Mesodermal cell (in vitro differentiated cells): Measurements from ENCODE around the gene DNAAF9.

Experiments
- H3K27ac ChIP-seq: 2 replicates; pipeline ENCODE4 v1.7.0; 2013; ENCODE audit warnings: mild to moderate bottlenecking, low read depth, low read length, moderate library complexity; ENCODE audit not compliant: severe bottlenecking
- H3K36me3 ChIP-seq: 2 replicates; pipeline ENCODE4 v1.7.1; 2013; ENCODE audit warnings: mild to moderate bottlenecking, low read length, moderate library complexity; ENCODE audit not compliant: control insufficient read depth, insufficient read depth
- H3K4me1 ChIP-seq: one replicate; pipeline ENCODE4 v1.7.1; 2013; ENCODE audit warnings: mild to moderate bottlenecking, low read length; ENCODE audit not compliant: insufficient read depth, control insufficient read depth, poor library complexity, severe bottlenecking
- H3K4me3 ChIP-seq: 2 replicates; pipeline ENCODE4 v1.7.0; 2013; ENCODE audit warnings: low read length, control low read depth, mild to moderate bottlenecking; ENCODE audit not compliant: insufficient read depth, poor library complexity, severe bottlenecking; ENCODE audit errors: extremely low read depth
- H3K9me3 ChIP-seq: 2 replicates; pipeline ENCODE4 v1.7.1; 2013; ENCODE audit warnings: mild to moderate bottlenecking, low read length, moderate library complexity; ENCODE audit not compliant: control insufficient read depth
- WGBS, 2 experiments: methylation state at CpG; one replicate each; pipeline ENCODE4 v1.1.5; 2013; ENCODE audit warnings: missing lambda C conversion rate in 2 of 2; ENCODE audit not compliant: insufficient coverage in 2 of 2; 5-methylcytosine and 5-hydroxymethylcytosine counted together

DNAAF9 gene

DNA sequence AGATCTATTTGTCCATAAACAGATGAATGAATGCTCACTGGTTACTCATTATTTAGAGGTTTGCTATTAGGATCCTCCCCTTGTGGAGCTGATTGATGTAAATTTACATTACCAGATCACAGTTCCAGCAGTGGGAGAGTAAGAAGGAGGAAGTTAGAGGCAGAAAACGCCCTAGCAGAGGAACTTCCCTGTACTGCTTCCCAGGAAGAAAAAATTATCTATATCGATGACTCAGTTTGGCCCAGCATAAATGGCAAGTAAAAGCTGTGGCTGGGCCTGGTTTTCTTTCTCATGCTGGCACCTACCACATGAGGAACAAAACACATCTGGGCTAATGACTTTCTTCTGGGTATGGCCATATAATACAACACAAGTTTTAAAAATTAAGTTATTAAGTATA, 35.7 kb downstream of the DNAAF9 start:
- H3K4me3 ChIP-seq: no peak overlapping the region
- 100% methylated on average over 2 of the region's 2 CpGs; no CpG with 5 or more reads in 1 of the 2 experiments for WGBS, 2 experiments
- H3K4me1 ChIP-seq: no peaks in the 10 kb centered on the region
- H3K9me3 ChIP-seq: no peaks in the 10 kb centered on the region
- H3K27ac ChIP-seq: no peak overlapping the region
- peaks cover 78% of the 10 kb centered on the region for H3K36me3 ChIP-seq

DNA sequence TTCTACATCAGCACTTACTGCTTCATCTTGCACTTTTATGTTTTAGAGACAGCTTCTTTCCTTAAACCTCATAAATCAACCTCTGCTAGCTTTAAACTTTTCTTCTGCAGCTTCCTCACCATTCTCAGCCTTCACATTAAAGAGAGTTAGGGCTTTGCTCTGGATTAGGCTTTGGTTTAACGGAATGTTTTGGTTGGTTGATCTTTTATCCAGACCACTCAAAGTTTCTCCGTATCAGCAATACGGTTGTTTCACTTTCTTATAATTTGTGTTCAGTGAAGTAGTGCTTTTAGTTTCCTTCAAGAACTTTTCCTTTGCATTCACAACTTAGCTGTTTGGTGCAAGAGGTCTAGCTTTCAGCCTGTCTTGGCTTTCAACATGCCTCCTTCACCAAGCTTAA, 40.4 kb downstream of the DNAAF9 start:
- no CpG with 5 or more reads among the region's 3 CpGs for WGBS, 2 experiments
- no peaks in the 10 kb centered on the region for H3K9me3 ChIP-seq

GRCh38 chr20:3364323-3365013, 43.0 kb downstream of the DNAAF9 start:
- Histone ChIP-seq H3K27ac (no peak overlapping the region), H3K36me3 (peaks cover 54% of the 10 kb centered on the region), H3K4me3 (no peak overlapping the region), H3K9me3 (no peaks in the 10 kb centered on the region), H3K4me1 (no peaks in the 10 kb centered on the region)
- WGBS, 2 experiments: 100% methylated on average over 1 to 2 of the region's 3 CpGs

More for the DNA sequence above, 40.4 kb downstream of the DNAAF9 start:
- Histone ChIP-seq H3K36me3 (peaks cover 61% of the 10 kb centered on the region), H3K4me1 (no peaks in the 10 kb centered on the region), H3K4me3 (no peak overlapping the region), H3K27ac (no peak overlapping the region)

DNA sequence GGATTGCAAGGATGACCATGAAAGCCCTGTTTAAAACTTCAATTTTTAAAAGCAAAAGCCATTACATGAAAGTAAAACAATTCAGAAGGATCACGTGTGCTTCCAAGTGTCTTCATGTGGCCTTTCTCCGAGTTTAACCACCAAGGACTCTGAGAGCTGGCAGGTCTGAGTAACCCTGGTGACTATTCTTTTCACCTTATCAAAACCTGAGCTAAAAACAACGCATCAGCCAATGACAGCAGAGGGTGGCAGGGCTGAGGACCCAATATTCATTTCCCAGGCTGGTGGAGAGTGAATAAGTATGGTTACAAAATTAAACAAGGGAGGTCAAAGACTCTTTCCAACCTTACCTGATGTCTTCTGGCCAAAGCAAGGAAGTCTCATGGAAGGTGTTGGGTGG, 46.7 kb downstream of the DNAAF9 start:
- H3K36me3 ChIP-seq: peaks cover 38% of the 10 kb centered on the region
- H3K27ac ChIP-seq: no peak overlapping the region
- H3K4me3 ChIP-seq: no peak overlapping the region
- 94% methylated on average over 3 of the region's 3 CpGs; no CpG with 5 or more reads in 1 of the 2 experiments for WGBS, 2 experiments
- no peaks in the 10 kb centered on the region for H3K9me3 ChIP-seq
- no peaks in the 10 kb centered on the region for H3K4me1 ChIP-seq

DNA sequence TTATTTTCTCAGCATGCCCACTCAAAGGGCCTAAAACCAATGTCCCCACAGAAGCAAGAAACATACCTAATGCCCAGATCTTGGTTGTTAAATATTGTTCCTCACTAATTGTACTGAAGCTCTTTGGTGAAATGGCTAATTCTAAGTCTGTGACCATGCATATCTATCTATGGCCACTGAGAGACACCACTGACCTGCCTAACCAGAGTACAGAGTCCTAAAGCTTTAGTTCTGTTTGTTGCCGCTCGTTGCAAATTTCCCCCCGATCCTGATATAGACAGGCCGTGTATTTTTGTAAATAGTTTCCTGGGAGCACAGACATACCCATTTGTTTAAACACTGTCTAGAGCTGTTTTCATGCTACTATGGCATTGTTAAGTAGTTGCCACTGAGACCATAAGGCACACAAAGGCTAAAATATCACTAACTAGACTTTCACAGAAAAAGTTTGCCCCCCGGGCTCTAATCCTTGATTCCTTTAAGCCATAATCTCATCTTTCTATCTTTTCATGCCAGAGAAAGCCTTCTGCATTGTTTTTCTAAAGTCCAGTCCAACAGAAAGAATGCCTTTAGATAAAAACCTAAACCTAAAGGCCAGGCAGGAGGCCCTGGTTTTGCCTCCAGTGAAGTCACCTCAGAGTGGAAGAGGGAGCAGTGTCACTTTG, 48.7 kb downstream of the DNAAF9 start:
- WGBS, 2 experiments: 96 to 100% methylated on average over 1 to 4 of the region's 5 CpGs
- no peak overlapping the region for H3K27ac ChIP-seq
- no peaks in the 10 kb centered on the region for H3K4me1 ChIP-seq
- no peaks in the 10 kb centered on the region for H3K9me3 ChIP-seq
- H3K4me3 ChIP-seq: no peak overlapping the region
- H3K36me3 ChIP-seq: peaks cover 35% of the 10 kb centered on the region
